ENCODE measurements around the gene PRSS36.

GRCh38 chr16:31147574-31147973 is 2.3 kb downstream of the PRSS36 start:
- no peak for TF ChIP-seq CTCF (IDR thresholded peaks at IDR 0.05)
- TF ChIP-seq POLR2A (IDR thresholded peaks at IDR 0.05), result no peak
